DMS114 treated with DMSO at 0.1 percent for 48 hours (cell line): ENCODE data around the gene CSAG2.
"Not testable (repeated sequence)": the region's sequence is repeated elsewhere in the genome, so short reads cannot be mapped to it uniquely, and the experiment has no call there.

ENCODE experiments used
- DNase-seq: peaks from one replicate; lab custom pipeline; 2025; ENCODE audit not compliant: unreplicated experiment; lab: John Stamatoyannopoulos, UW

CSAG2 gene

GRCh38 chrX:152709173-152709572, at the start of gene CSAG2:
Gene CSAG2 (minus strand): TSS chrX:152709273. CDS start chrX:152709112, 161 bp downstream.
- DNase-seq = not testable (repeated sequence)

GRCh38 chrX:152754871-152755270, 45.8 kb upstream of the CSAG2 start:
- DNase-seq = not testable (repeated sequence)

- DNase-seq = not testable (repeated sequence)
Observed at GRCh38 chrX:152753686-152754650, 44.9 kb upstream of the CSAG2 start, which contains the start of gene MAGEA2. Gene MAGEA2 (minus strand): TSS chrX:152753842. CDS start chrX:152751363, 2,479 bp downstream.

GRCh38 chrX:152738560-152738959, 29.5 kb upstream of the CSAG2 start:
- DNase-seq = no peak

- not testable (repeated sequence) for DNase-seq
Observed at GRCh38 chrX:152736528-152736927, 27.5 kb upstream of the CSAG2 start.

GRCh38 chrX:152735860-152736511, 26.9 kb upstream of the CSAG2 start:
- no peak for DNase-seq

GRCh38 chrX:152735101-152735500, 26.0 kb upstream of the CSAG2 start:
- DNase-seq = no peak

- not testable (repeated sequence) for DNase-seq
Observed at GRCh38 chrX:152734143-152734858, 25.2 kb upstream of the CSAG2 start.

GRCh38 chrX:152733261-152733975, 24.3 kb upstream of the CSAG2 start, which contains the start of the genes CSAG1 and MAGEA12:
Gene CSAG1 (minus strand): TSS chrX:152733721. CDS start chrX:152732460, 1,261 bp downstream.
Gene MAGEA12 (plus strand): TSS chrX:152733757. CDS start chrX:152736162, 2,405 bp downstream.
- DNase-seq = peak; percentile 31

- no peak for DNase-seq
Observed at GRCh38 chrX:152725409-152725808, 16.3 kb upstream of the CSAG2 start.

GRCh38 chrX:152713815-152714787, 5.0 kb upstream of the CSAG2 start, which contains the start of gene MAGEA2B:
Gene MAGEA2B (plus strand): TSS chrX:152714628. CDS start chrX:152717107, 2,479 bp downstream.
- DNase-seq = not testable (repeated sequence)

GRCh38 chrX:152713195-152713594, 4.1 kb upstream of the CSAG2 start:
- DNase-seq = not testable (repeated sequence)

GRCh38 chrX:152706500-152706899, 2.6 kb downstream of the CSAG2 start:
- not testable (repeated sequence) for DNase-seq

GRCh38 chrX:152700390-152700789, 8.7 kb downstream of the CSAG2 start:
- not testable (repeated sequence) for DNase-seq

- DNase-seq = not testable (repeated sequence)
Observed at GRCh38 chrX:152697952-152698931, 10.8 kb downstream of the CSAG2 start, which contains the start of gene MAGEA3. Gene MAGEA3 (plus strand): TSS chrX:152698794. CDS start chrX:152700833, 2,039 bp downstream.

- not testable (repeated sequence) for DNase-seq
Observed at GRCh38 chrX:152681012-152681411, 28.1 kb downstream of the CSAG2 start.

GRCh38 chrX:152674652-152675051, 34.4 kb downstream of the CSAG2 start:
- DNase-seq = not testable (repeated sequence)

GRCh38 chrX:152674135-152674534, 34.9 kb downstream of the CSAG2 start:
- no peak for DNase-seq
